Measurements from ENCODE around the gene ALDH3B2.
"Not testable (repeated sequence)": the region's sequence is repeated elsewhere in the genome, so short reads cannot be mapped to it uniquely, and the experiment has no call there.

The ALDH3B2 gene

DNA sequence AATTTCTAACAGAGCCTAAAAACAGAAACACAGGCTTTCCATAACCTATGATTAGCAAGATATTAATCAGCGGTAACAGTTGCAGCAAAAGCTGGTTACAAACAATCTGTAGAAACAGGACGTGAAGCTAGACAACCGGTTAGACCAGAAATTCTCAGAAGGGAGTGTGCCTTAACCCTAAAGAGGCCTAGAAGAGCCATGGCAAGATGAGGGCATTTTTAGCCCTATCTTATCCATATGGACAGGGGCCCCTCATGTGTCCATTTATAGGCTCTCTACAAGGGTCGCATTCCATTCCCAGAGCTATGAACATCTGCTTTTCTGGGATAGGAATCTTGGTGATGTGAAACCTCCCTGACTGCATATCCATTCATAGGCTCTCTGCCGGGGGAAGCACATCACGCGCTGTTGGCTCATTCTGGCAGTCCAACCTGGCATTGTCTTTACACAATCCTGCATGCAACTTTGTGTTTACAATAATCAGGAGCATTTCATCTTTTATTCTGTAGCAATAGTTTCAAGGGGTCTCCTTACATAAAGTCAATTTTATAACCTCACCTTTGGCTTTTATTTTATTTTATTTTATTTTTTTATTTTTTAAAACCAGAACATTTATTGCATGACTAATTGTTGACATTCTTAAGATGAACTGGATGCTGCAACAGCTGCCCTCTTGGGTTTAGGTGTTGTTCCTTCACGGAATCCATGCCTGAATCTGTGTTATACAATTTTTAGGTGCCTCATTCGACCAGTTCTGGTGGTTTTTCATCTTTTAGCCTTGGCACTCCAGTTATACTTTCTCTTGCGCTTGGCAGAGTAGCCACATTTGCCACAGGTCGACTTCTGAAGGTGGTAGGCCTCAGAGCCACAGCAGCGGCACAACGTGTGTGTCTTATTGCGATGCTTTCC, 8.0 kb upstream of the ALDH3B2 start:
- not testable (repeated sequence) for H3K27me3 ChIP-seq (ENCODE audit: insufficient read depth, low read length, poor library complexity); H3K4me1 ChIP-seq (ENCODE audit: control insufficient read depth, low read depth, low read length); H3K56ac ChIP-seq (ENCODE audit: low read length); H3K23ac ChIP-seq (ENCODE audit: low read length); H3K79me1 ChIP-seq (ENCODE audit: low read length); H3K9ac ChIP-seq (ENCODE audit: low read length); H3K4ac ChIP-seq (ENCODE audit: low read depth, low read length); H3K18ac ChIP-seq (ENCODE audit: low read length); H3K36me3 ChIP-seq (ENCODE audit: control insufficient read depth, insufficient read depth, low read length); H2BK15ac ChIP-seq (replicated peaks; ENCODE audit: low read depth); H3K79me2 ChIP-seq (ENCODE audit: control insufficient read depth, insufficient read depth, low read length); H2AK5ac ChIP-seq (ENCODE audit: low read length); H3K4me2 ChIP-seq (ENCODE audit: low read length); DNase-seq; H2BK120ac ChIP-seq (ENCODE audit: low read depth, low read length); H2BK5ac ChIP-seq (ENCODE audit: low read length); H3K4me3 ChIP-seq (ENCODE audit: low read length); H4K5ac ChIP-seq (ENCODE audit: low read length); H3K27ac ChIP-seq (ENCODE audit: low read depth, low read length); H4K8ac ChIP-seq (ENCODE audit: low read depth, low read length)
- no CpG with 5 or more reads among the region's 14 CpGs for WGBS (ENCODE audit: extremely low coverage, insufficient coverage, low lambda C conversion rate)

DNA sequence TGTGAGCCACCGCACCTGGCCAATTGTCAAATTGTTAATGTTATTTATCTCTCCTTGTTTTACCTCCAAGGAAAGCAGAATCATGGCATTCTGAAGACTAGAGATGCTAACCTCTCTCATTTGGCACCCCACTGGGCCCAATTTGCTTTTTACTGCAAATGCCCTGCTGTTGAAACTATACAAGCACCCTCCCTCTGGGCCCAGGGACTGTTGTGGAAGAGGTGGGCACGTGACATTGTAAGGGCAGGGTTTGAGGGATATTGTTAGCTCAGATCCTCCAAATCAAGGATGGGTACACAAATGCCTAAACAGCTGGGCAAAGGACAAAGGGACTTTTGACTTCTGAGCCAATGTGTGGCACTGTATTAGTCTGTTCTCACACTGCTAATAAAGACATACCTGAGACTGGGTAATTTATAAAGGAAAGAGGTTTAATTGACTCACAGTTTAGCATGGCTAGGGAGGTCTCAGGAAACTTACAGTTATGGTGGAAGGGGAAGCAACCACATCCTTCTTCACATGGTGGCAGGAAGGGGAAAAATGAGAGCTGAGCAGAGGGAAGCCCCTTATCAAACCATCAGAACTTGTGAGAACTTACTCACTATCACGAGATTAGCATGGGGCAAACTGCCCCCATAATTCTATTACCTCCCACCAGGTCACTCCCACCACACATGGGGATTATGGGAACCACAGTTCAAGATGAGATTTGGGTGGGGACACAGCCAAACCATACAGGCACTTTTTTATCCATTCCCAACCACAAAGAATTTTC, 6.5 kb upstream of the ALDH3B2 start:
- no peak overlapping the region for H3K4me3 ChIP-seq (ENCODE audit: low read length)
- no peak overlapping the region for H3K18ac ChIP-seq (ENCODE audit: low read length)
- no peak overlapping the region for H4K8ac ChIP-seq (ENCODE audit: low read depth, low read length)
- H3K56ac ChIP-seq (ENCODE audit: low read length): no peak overlapping the region
- DNase-seq: no peak
- H2AK5ac ChIP-seq (ENCODE audit: low read length): no peak overlapping the region
- H4K5ac ChIP-seq (ENCODE audit: low read length): no peak overlapping the region
- H2BK5ac ChIP-seq (ENCODE audit: low read length): no peak overlapping the region
- no peak overlapping the region for H2BK120ac ChIP-seq (ENCODE audit: low read depth, low read length)
- no peak overlapping the region for H3K9ac ChIP-seq (ENCODE audit: low read length)
- H2BK15ac ChIP-seq (replicated peaks; ENCODE audit: low read depth): no peak overlapping the region
- no peak overlapping the region for H3K27ac ChIP-seq (ENCODE audit: low read depth, low read length)
- H3K79me2 ChIP-seq (ENCODE audit: control insufficient read depth, insufficient read depth, low read length): no peaks in the 10 kb centered on the region
- WGBS (ENCODE audit: extremely low coverage, insufficient coverage, low lambda C conversion rate): no CpG with 5 or more reads among the region's 3 CpGs
- H3K4ac ChIP-seq (ENCODE audit: low read depth, low read length): no peak overlapping the region
- H3K36me3 ChIP-seq (ENCODE audit: control insufficient read depth, insufficient read depth, low read length): no peaks in the 10 kb centered on the region
- no peaks in the 10 kb centered on the region for H3K79me1 ChIP-seq (ENCODE audit: low read length)
- H3K4me1 ChIP-seq (ENCODE audit: control insufficient read depth, low read depth, low read length): no peaks in the 10 kb centered on the region
- H3K23ac ChIP-seq (ENCODE audit: low read length): no peak overlapping the region
- no peak overlapping the region for H3K4me2 ChIP-seq (ENCODE audit: low read length)
- no peaks in the 10 kb centered on the region for H3K27me3 ChIP-seq (ENCODE audit: insufficient read depth, low read length, poor library complexity)

DNA sequence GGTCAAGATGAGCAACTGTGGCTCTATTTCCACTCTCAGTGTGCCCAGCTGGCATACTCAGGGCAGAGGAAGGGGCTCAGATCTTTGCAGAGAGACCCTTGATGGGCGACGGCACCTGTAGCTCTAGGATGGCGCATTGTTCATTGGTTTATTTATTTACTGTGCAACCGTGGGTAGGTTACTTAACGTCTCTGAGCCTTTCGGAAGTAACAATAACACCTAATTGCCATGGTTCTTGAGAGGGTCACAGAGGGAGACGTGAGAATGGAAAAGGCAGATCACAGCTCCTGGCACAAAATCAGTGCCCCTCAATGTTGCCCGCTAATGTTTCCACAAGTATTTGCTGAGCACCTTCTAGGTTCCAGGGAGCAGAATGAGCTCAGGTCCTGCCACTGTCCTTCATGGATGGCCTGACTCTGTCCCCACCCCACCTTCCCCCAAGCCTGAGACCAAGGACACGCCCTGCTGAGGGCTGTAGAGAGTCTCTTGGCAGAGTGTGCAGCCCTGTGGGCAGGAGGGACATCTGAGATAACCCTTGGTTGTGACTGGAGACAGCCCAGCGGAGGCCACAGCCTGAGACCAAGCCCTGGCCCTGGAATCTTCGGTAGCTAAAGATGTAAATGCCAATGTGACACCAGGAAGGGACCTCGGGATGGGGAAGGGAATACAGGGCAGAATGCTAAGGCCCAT, 780 bp upstream of the ALDH3B2 start:
- Histone ChIP-seq H3K27ac (ENCODE audit: low read depth, low read length) (no peak overlapping the region), H4K8ac (ENCODE audit: low read depth, low read length) (no peak overlapping the region), H2BK5ac (ENCODE audit: low read length) (no peak overlapping the region), H3K18ac (ENCODE audit: low read length) (no peak overlapping the region), H2AK5ac (ENCODE audit: low read length) (no peak overlapping the region), H3K56ac (ENCODE audit: low read length) (no peak overlapping the region), H3K4me3 (ENCODE audit: low read length) (no peak overlapping the region), H3K9ac (ENCODE audit: low read length) (no peak overlapping the region), H2BK15ac (replicated peaks; ENCODE audit: low read depth) (no peak overlapping the region), H3K4me2 (ENCODE audit: low read length) (no peak overlapping the region), H3K27me3 (ENCODE audit: insufficient read depth, low read length, poor library complexity) (no peaks in the 10 kb centered on the region), H3K36me3 (ENCODE audit: control insufficient read depth, insufficient read depth, low read length) (no peaks in the 10 kb centered on the region), H3K79me1 (ENCODE audit: low read length) (no peaks in the 10 kb centered on the region), H4K5ac (ENCODE audit: low read length) (no peak overlapping the region), H3K79me2 (ENCODE audit: control insufficient read depth, insufficient read depth, low read length) (no peaks in the 10 kb centered on the region), H3K23ac (ENCODE audit: low read length) (no peak overlapping the region), H3K4ac (ENCODE audit: low read depth, low read length) (no peak overlapping the region), H3K4me1 (ENCODE audit: control insufficient read depth, low read depth, low read length) (no peaks in the 10 kb centered on the region), H2BK120ac (ENCODE audit: low read depth, low read length) (no peak overlapping the region)
- no CpG with 5 or more reads among the region's 12 CpGs for WGBS (ENCODE audit: extremely low coverage, insufficient coverage, low lambda C conversion rate)
- no peak for DNase-seq

DNA sequence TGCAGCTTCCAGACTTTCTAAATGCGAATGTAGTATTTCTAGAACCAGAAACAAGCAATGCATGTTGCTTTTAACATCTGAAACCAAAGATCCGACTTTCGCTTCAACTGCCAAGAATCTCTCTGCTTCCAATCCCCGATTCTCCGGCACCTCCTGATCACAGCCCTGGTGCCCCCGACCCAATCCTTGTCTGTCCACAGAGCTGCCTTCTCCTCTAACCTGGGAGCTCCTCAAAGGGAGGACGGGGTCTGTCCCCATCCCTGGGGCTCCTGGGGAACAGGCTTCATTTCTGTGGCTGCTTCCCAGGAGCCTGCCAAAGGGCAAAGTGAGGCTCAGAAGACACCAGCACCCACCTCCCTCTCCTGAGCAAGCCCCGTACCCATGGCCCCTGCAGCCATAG, 521 bp downstream of the ALDH3B2 start:
- Histone ChIP-seq H3K27me3 (ENCODE audit: insufficient read depth, low read length, poor library complexity) (no peaks in the 10 kb centered on the region), H3K4me1 (ENCODE audit: control insufficient read depth, low read depth, low read length) (no peaks in the 10 kb centered on the region), H3K4ac (ENCODE audit: low read depth, low read length) (no peak overlapping the region), H2AK5ac (ENCODE audit: low read length) (no peak overlapping the region), H3K27ac (ENCODE audit: low read depth, low read length) (no peak overlapping the region), H3K79me1 (ENCODE audit: low read length) (no peaks in the 10 kb centered on the region), H3K23ac (ENCODE audit: low read length) (no peak overlapping the region), H3K4me2 (ENCODE audit: low read length) (no peak overlapping the region), H2BK5ac (ENCODE audit: low read length) (no peak overlapping the region), H2BK15ac (replicated peaks; ENCODE audit: low read depth) (no peak overlapping the region), H2BK120ac (ENCODE audit: low read depth, low read length) (no peak overlapping the region), H3K9ac (ENCODE audit: low read length) (no peak overlapping the region), H3K56ac (ENCODE audit: low read length) (no peak overlapping the region), H3K18ac (ENCODE audit: low read length) (no peak overlapping the region), H4K8ac (ENCODE audit: low read depth, low read length) (no peak overlapping the region), H3K4me3 (ENCODE audit: low read length) (no peak overlapping the region), H4K5ac (ENCODE audit: low read length) (no peak overlapping the region), H3K36me3 (ENCODE audit: control insufficient read depth, insufficient read depth, low read length) (no peaks in the 10 kb centered on the region), H3K79me2 (ENCODE audit: control insufficient read depth, insufficient read depth, low read length) (no peaks in the 10 kb centered on the region)
- DNase-seq: no peak
- WGBS (ENCODE audit: extremely low coverage, insufficient coverage, low lambda C conversion rate): no CpG with 5 or more reads among the region's 8 CpGs

DNA sequence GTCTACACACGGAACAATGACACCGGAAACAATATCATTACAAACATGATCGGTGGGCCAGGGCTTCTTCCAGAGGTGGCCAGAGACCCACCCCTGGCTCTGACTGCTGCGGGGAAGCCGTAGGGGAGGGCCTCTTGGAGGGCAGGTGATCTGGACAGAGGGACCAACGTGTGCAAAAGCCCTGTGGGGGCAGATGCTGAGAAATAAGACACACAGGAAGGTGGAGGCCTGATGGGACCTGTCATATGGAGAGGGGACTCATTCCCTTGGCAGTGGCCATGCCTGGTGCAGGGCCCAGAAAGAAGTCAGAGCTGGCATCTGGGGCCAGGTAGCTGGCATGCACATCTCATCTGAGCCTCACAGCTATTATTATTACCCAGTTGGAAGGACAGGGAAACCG, 1.1 kb downstream of the ALDH3B2 start:
- Histone ChIP-seq H3K4ac (ENCODE audit: low read depth, low read length) (no peak overlapping the region), H3K9ac (ENCODE audit: low read length) (no peak overlapping the region), H3K18ac (ENCODE audit: low read length) (no peak overlapping the region), H3K36me3 (ENCODE audit: control insufficient read depth, insufficient read depth, low read length) (no peaks in the 10 kb centered on the region), H2BK5ac (ENCODE audit: low read length) (no peak overlapping the region), H3K79me1 (ENCODE audit: low read length) (no peaks in the 10 kb centered on the region), H3K4me2 (ENCODE audit: low read length) (no peak overlapping the region), H3K23ac (ENCODE audit: low read length) (no peak overlapping the region), H2BK120ac (ENCODE audit: low read depth, low read length) (no peak overlapping the region), H3K4me1 (ENCODE audit: control insufficient read depth, low read depth, low read length) (no peaks in the 10 kb centered on the region), H2AK5ac (ENCODE audit: low read length) (no peak overlapping the region), H3K27ac (ENCODE audit: low read depth, low read length) (no peak overlapping the region), H2BK15ac (replicated peaks; ENCODE audit: low read depth) (no peak overlapping the region), H3K79me2 (ENCODE audit: control insufficient read depth, insufficient read depth, low read length) (no peaks in the 10 kb centered on the region), H3K56ac (ENCODE audit: low read length) (no peak overlapping the region), H3K4me3 (ENCODE audit: low read length) (no peak overlapping the region), H3K27me3 (ENCODE audit: insufficient read depth, low read length, poor library complexity) (no peaks in the 10 kb centered on the region), H4K5ac (ENCODE audit: low read length) (no peak overlapping the region), H4K8ac (ENCODE audit: low read depth, low read length) (no peak overlapping the region)
- WGBS (ENCODE audit: extremely low coverage, insufficient coverage, low lambda C conversion rate): no CpG with 5 or more reads among the region's 7 CpGs
- no peak for DNase-seq
